GM12878 (cell line): ENCODE data around the gene NKAP. TPM values are rescaled to one million over a fixed set of nuclear protein-coding genes. Genes with fewer than 3 reads are reported as not detected.

Source experiments
- CBX5 ChIP-seq: sonication (generic); IDR thresholded peaks from 2 replicates; pipeline ENCODE4 v1.6.1; 2016; ENCODE audit warnings: low read depth, moderate library complexity, mild to moderate bottlenecking, inconsistent platforms
- ESRRA ChIP-seq: IDR thresholded peaks from 2 replicates; pipeline ENCODE4 v1.6.1; 2012; ENCODE audit warnings: mild to moderate bottlenecking, low read length, improper control_type of control experiment
- IKZF2 ChIP-seq, 2 experiments: fragments of 450-650 bp; IDR thresholded peaks; 2 replicates each; pipeline ENCODE4 v1.6.1; 2017; ENCODE audit warnings: mild to moderate bottlenecking in 2 of 2, moderate library complexity in 2 of 2
- KDM1A ChIP-seq: fragments of 200-600 bp; sonication (generic); IDR thresholded peaks from 2 replicates; pipeline ENCODE4 v1.6.1; 2016; ENCODE audit warnings: borderline replicate concordance
- KLF5 ChIP-seq: fragments of 450-650 bp; IDR thresholded peaks from 2 replicates; pipeline ENCODE4 v1.6.1; 2014; ENCODE audit warnings: mild to moderate bottlenecking; ENCODE audit not compliant: partially characterized antibody
- NR2F1 ChIP-seq: fragments of 450-650 bp; conservative IDR thresholded peaks from 2 replicates; pipeline ENCODE4 v1.6.1; 2017; ENCODE audit warnings: mild to moderate bottlenecking
- POLR2AphosphoS2 ChIP-seq: IDR thresholded peaks from 2 replicates; pipeline ENCODE4 v1.6.1; 2011; ENCODE audit warnings: low read depth, mild to moderate bottlenecking, low read length, improper control_type of control experiment, moderate library complexity
- POLR2AphosphoS5 ChIP-seq: IDR thresholded peaks from 2 replicates; pipeline ENCODE4 v1.6.1; 2011; ENCODE audit warnings: mild to moderate bottlenecking, low read length, inconsistent platforms
- RAD21 ChIP-seq: IDR thresholded peaks from 2 replicates; pipeline ENCODE4 v1.6.1; 2011; ENCODE audit warnings: mild to moderate bottlenecking, low read depth, low read length, moderate library complexity; ENCODE audit not compliant: insufficient read depth
- SMAD5 ChIP-seq: IDR thresholded peaks from 2 replicates; pipeline ENCODE4 v1.6.1; 2016; ENCODE audit warnings: antibody characterized with exemption, low read depth
- SMC3 ChIP-seq: IDR thresholded peaks from 2 replicates; pipeline ENCODE4 v1.6.1; 2011; ENCODE audit warnings: low read length, improper control_type of control experiment, borderline replicate concordance
- SRF ChIP-seq, 2 experiments: IDR thresholded peaks; 2 replicates each; pipeline ENCODE4 v1.6.1; 2011; ENCODE audit warnings: low read depth in 2 of 2, low read length in 2 of 2, mild to moderate bottlenecking in 1 of 2, moderate library complexity in 1 of 2
- STAT1 ChIP-seq: fragments of 450-650 bp; conservative IDR thresholded peaks from 2 replicates; pipeline ENCODE4 v1.6.1; 2014; ENCODE audit warnings: antibody characterized with exemption, mild to moderate bottlenecking
- TBL1XR1 ChIP-seq: IDR thresholded peaks from 2 replicates; pipeline ENCODE4 v1.6.1; 2012; ENCODE audit warnings: low read depth, low read length, improper control_type of control experiment
- YBX1 ChIP-seq: fragments of 450-650 bp; IDR thresholded peaks from 2 replicates; pipeline ENCODE4 v1.6.1; 2016; ENCODE audit warnings: antibody characterized with exemption
- ZNF384 ChIP-seq: IDR thresholded peaks from 2 replicates; pipeline ENCODE4 v1.6.1; 2012; ENCODE audit warnings: low read depth, mild to moderate bottlenecking, low read length, improper control_type of control experiment, borderline replicate concordance
- polyA plus RNA-seq, 11 experiments: library from polyadenylated mRNA; depleted of rRNA in 4 of 11; unstranded in 6 of 11; stranded (reverse) in 5 of 11; fragments of >200 nt; fragmentation: Nextera tagmentation in 4 of 11; fragmentation: Illumina TruSeq in 1 of 11; extraction: Ambion mirVana in 4 of 11; extraction: Trizol in 1 of 11; gene quantifications; 1 replicate in 1 of 11; 2 replicates in 10 of 11; pipeline versions ENCODE4 v1.2.1 to v1.2.3, GENCODE V29; 2011 to 2016; ENCODE audit warnings: inconsistent platforms in 2 of 11, missing spikeins in 2 of 11, low read depth in 1 of 11
- total RNA-seq, 4 experiments: library from RNA; depleted of rRNA in 3 of 4; stranded (reverse); fragments of >200 nt in 3 of 4; fragmentation: Illumina TruSeq in 1 of 4; extraction: Trizol in 1 of 4; gene quantifications; 2 replicates each; pipeline versions ENCODE4 v1.2.1 to v1.2.3, GENCODE V29; 2013 to 2021
- TF ChIP-seq, protein P1 (sequence below): fragments of 450-650 bp; IDR thresholded peaks from 2 replicates; pipeline ENCODE4 v1.6.1; 2016; ENCODE audit warnings: mild to moderate bottlenecking
- TF ChIP-seq, protein P2 (sequence below): fragments of 450-650 bp; IDR thresholded peaks from 2 replicates; pipeline ENCODE4 v1.6.1; 2016; ENCODE audit warnings: mild to moderate bottlenecking, moderate library complexity, borderline replicate concordance
- TF ChIP-seq, protein P3 (sequence below): fragments of 450-650 bp; IDR thresholded peaks from 2 replicates; pipeline ENCODE4 v1.6.1; 2017; ENCODE audit warnings: low read depth, mild to moderate bottlenecking, moderate library complexity
- TF ChIP-seq, protein P4 (sequence below): IDR thresholded peaks from 2 replicates; pipeline ENCODE4 v1.6.1; 2012; ENCODE audit warnings: low read depth, low read length, improper control_type of control experiment
- TF ChIP-seq, protein P5 (sequence below): fragments of 450-650 bp; IDR thresholded peaks from 2 replicates; pipeline ENCODE4 v1.6.1; 2014; ENCODE audit warnings: mild to moderate bottlenecking

The NKAP gene
- total and polyA plus RNA-seq, 10 of the 15 experiments (the other 5 are each of a cell fraction or from before 2014, with no cell fraction given): 2.4 to 6.9 (median 5.3) TPM

DNA sequence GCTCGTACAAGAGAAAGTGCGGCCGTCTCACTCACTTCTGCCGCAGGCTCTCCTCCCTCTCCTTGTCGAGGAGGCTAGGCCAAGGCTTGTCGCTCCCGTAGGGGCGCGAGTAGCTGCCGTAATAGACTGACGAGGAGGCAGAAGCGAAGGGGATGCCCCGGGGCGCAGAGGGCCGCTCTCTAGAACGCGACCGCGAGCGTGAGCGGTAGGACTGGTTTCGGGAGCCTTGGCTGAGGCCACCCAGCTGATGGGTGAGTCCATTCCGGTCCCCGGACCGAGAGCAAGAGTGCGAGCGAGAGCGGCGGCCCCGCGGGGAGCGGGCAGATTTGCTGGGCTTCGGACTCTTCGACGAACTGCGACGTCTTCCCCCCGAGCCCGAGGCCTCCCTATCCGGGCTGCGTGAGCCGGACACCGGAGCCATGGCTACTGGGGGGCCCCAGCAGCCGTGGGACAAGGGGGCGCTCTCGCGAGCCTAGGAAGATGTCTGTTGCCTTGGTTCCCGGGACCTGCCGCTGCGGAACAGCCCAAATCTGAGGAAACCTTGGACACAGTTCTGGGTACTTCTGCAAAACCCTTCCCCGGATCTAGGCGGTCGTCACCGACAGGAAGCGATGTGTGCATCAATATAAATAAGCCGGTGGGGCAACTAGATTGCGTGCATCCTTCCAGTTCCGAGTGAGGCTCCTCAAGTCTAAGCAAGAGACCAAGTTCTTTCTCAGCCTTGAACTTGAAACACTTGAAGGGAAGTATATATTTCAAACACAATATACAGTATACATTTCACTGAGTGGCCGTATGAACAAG lies at the start of gene NKAP (continued):
- TF ChIP-seq, protein P1, sequence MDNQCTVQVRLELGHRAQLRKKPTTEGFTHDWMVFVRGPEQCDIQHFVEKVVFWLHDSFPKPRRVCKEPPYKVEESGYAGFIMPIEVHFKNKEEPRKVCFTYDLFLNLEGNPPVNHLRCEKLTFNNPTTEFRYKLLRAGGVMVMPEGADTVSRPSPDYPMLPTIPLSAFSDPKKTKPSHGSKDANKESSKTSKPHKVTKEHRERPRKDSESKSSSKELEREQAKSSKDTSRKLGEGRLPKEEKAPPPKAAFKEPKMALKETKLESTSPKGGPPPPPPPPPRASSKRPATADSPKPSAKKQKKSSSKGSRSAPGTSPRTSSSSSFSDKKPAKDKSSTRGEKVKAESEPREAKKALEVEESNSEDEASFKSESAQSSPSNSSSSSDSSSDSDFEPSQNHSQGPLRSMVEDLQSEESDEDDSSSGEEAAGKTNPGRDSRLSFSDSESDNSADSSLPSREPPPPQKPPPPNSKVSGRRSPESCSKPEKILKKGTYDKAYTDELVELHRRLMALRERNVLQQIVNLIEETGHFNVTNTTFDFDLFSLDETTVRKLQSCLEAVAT: no peak
- no peak for TF ChIP-seq CBX5
- no peak for TF ChIP-seq KLF5
- TF ChIP-seq, protein P2, sequence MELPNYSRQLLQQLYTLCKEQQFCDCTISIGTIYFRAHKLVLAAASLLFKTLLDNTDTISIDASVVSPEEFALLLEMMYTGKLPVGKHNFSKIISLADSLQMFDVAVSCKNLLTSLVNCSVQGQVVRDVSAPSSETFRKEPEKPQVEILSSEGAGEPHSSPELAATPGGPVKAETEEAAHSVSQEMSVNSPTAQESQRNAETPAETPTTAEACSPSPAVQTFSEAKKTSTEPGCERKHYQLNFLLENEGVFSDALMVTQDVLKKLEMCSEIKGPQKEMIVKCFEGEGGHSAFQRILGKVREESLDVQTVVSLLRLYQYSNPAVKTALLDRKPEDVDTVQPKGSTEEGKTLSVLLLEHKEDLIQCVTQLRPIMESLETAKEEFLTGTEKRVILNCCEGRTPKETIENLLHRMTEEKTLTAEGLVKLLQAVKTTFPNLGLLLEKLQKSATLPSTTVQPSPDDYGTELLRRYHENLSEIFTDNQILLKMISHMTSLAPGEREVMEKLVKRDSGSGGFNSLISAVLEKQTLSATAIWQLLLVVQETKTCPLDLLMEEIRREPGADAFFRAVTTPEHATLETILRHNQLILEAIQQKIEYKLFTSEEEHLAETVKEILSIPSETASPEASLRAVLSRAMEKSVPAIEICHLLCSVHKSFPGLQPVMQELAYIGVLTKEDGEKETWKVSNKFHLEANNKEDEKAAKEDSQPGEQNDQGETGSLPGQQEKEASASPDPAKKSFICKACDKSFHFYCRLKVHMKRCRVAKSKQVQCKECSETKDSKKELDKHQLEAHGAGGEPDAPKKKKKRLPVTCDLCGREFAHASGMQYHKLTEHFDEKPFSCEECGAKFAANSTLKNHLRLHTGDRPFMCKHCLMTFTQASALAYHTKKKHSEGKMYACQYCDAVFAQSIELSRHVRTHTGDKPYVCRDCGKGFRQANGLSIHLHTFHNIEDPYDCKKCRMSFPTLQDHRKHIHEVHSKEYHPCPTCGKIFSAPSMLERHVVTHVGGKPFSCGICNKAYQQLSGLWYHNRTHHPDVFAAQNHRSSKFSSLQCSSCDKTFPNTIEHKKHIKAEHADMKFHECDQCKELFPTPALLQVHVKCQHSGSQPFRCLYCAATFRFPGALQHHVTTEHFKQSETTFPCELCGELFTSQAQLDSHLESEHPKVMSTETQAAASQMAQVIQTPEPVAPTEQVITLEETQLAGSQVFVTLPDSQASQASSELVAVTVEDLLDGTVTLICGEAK: peak; percentile 97
- no peak for TF ChIP-seq YBX1
- no peak for TF ChIP-seq SMC3
- 0 out of 2 replicates have a peak, but pooled peaks have one; percentile 30 for TF ChIP-seq SMAD5
- no peak for TF ChIP-seq STAT1
- TF ChIP-seq POLR2AphosphoS2: peak; percentile 57; the same call in 1 of the 2 replicates
- TF ChIP-seq IKZF2 (IDR thresholded peaks at IDR 0.05): 0 out of 4 replicates have a peak, but pooled peaks of 1 of the 2 experiments have one; percentile 15
- TF ChIP-seq, protein P3, sequence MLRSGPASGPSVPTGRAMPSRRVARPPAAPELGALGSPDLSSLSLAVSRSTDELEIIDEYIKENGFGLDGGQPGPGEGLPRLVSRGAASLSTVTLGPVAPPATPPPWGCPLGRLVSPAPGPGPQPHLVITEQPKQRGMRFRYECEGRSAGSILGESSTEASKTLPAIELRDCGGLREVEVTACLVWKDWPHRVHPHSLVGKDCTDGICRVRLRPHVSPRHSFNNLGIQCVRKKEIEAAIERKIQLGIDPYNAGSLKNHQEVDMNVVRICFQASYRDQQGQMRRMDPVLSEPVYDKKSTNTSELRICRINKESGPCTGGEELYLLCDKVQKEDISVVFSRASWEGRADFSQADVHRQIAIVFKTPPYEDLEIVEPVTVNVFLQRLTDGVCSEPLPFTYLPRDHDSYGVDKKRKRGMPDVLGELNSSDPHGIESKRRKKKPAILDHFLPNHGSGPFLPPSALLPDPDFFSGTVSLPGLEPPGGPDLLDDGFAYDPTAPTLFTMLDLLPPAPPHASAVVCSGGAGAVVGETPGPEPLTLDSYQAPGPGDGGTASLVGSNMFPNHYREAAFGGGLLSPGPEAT: peak; percentile 82
- TF ChIP-seq ZNF384: no peak
- no peak for TF ChIP-seq KDM1A
- no peak for TF ChIP-seq RAD21
- peak in 1 of 2 experiments; percentile 72; a peak in 3 of 4 replicates for TF ChIP-seq SRF (IDR thresholded peaks at IDR 0.05; ENCODE audit: low read depth in 2 of 2, low read length in 2 of 2)
- no peak for TF ChIP-seq NR2F1
- TF ChIP-seq, protein P4, sequence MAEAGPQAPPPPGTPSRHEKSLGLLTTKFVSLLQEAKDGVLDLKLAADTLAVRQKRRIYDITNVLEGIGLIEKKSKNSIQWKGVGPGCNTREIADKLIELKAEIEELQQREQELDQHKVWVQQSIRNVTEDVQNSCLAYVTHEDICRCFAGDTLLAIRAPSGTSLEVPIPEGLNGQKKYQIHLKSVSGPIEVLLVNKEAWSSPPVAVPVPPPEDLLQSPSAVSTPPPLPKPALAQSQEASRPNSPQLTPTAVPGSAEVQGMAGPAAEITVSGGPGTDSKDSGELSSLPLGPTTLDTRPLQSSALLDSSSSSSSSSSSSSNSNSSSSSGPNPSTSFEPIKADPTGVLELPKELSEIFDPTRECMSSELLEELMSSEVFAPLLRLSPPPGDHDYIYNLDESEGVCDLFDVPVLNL: no peak
- no peak for TF ChIP-seq TBL1XR1
- TF ChIP-seq POLR2AphosphoS5: peak; percentile 63
- TF ChIP-seq ESRRA: no peak
- TF ChIP-seq, protein P5, sequence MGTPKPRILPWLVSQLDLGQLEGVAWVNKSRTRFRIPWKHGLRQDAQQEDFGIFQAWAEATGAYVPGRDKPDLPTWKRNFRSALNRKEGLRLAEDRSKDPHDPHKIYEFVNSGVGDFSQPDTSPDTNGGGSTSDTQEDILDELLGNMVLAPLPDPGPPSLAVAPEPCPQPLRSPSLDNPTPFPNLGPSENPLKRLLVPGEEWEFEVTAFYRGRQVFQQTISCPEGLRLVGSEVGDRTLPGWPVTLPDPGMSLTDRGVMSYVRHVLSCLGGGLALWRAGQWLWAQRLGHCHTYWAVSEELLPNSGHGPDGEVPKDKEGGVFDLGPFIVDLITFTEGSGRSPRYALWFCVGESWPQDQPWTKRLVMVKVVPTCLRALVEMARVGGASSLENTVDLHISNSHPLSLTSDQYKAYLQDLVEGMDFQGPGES: no peak
